Measurements from ENCODE around the gene IGFL3.
"Not testable (repeated sequence)": the region's sequence is repeated elsewhere in the genome, so short reads cannot be mapped to it uniquely, and the experiment has no call there.

Gene IGFL3

DNA sequence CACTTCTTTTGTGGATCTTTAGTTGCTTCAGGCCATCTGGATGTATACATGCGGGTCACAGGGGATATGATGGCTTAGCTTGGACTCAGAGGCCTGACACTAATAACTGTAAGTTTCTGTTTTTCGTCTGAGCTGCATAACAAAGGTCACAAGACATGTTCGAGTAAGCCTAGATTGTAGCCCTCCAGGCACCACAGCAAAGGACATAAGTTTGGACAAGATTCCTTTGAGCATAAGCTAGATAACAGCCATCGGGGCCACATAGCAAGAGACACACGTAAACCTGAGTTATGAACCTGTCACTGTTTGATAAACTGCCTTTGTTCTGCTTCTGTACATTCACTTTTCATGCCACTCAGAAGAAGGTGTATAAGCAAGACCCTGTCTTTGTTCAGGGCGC, 14.6 kb downstream of the IGFL3 start:
- H3K4me3 Mint-ChIP-seq = no peak overlapping the region
- peaks cover 18% of the 10 kb centered on the region for H3K27me3 Mint-ChIP-seq (ENCODE audit: low read depth)
- DNase-seq (ENCODE audit: low spot score) = no peak
- H3K4me1 Mint-ChIP-seq (ENCODE audit: low read depth) = peaks cover under 1% of the 10 kb centered on the region
- H3K36me3 Mint-ChIP-seq (ENCODE audit: low read depth) = no peaks in the 10 kb centered on the region
- H3K9me3 Mint-ChIP-seq = no peaks in the 10 kb centered on the region
- no peak overlapping the region for H3K27ac Mint-ChIP-seq

GRCh38 chr19:46107371-46107770, 17.1 kb downstream of the IGFL3 start:
- H3K36me3 Mint-ChIP-seq (ENCODE audit: low read depth) = no peaks in the 10 kb centered on the region
- no peak for DNase-seq (ENCODE audit: low spot score)
- H3K9me3 Mint-ChIP-seq = no peaks in the 10 kb centered on the region
- no peak overlapping the region for H3K4me3 Mint-ChIP-seq
- H3K27me3 Mint-ChIP-seq (ENCODE audit: low read depth) = peaks cover 11% of the 10 kb centered on the region
- no peaks in the 10 kb centered on the region for H3K4me1 Mint-ChIP-seq (ENCODE audit: low read depth)
- H3K27ac Mint-ChIP-seq = no peak overlapping the region

DNA sequence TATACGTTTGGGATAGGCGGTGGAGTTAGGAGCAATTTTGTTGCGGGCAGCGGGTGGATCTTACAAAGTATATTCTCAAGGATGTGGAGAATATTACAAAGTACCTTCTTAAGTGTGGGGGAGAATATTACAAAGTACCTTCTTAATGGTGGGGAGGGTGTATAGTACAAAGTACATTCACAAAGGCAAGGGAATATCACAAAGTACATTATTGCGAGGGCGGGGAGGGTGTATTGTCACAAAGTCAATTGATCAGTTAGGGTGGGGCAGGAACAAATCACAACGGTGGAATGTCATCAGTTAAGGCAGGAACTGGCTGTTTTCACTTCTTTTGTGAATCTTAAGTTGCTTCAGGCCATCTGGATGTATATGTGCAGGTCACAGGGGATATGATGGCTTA, 22.2 kb downstream of the IGFL3 start:
- not testable (repeated sequence) for H3K4me3 Mint-ChIP-seq; H3K27ac Mint-ChIP-seq; H3K4me1 Mint-ChIP-seq (ENCODE audit: low read depth); H3K36me3 Mint-ChIP-seq (ENCODE audit: low read depth); H3K9me3 Mint-ChIP-seq; DNase-seq (ENCODE audit: low spot score)
- H3K27me3 Mint-ChIP-seq (ENCODE audit: low read depth) = peaks cover 11% of the 10 kb centered on the region

DNA sequence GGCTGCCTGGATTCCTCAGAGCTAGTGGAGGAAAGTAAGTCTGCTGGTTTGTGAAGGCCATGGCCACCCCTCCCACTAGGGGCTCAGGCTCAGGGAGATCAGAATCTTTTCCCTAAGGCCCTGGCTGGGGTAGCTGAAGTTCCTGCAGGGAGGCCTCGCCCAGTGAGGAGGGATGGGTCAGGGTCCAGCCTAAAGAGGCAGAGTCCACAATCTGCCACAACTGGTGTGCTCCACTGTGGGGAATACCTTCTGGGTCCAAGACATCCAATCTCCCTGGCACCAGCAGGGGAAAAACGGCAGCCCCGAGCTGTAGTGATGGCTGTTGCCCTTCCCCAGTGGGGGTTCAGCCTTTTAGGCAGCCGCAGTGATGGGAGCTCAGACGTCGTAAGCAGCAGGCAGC, 23.2 kb downstream of the IGFL3 start:
- peaks cover 21% of the 10 kb centered on the region for H3K27me3 Mint-ChIP-seq (ENCODE audit: low read depth)
- H3K4me3 Mint-ChIP-seq = no peak overlapping the region
- no peaks in the 10 kb centered on the region for H3K4me1 Mint-ChIP-seq (ENCODE audit: low read depth)
- H3K36me3 Mint-ChIP-seq (ENCODE audit: low read depth) = no peaks in the 10 kb centered on the region
- H3K27ac Mint-ChIP-seq = no peak overlapping the region
- peaks cover 13% of the 10 kb centered on the region for H3K9me3 Mint-ChIP-seq
- no peak for DNase-seq (ENCODE audit: low spot score)

DNA sequence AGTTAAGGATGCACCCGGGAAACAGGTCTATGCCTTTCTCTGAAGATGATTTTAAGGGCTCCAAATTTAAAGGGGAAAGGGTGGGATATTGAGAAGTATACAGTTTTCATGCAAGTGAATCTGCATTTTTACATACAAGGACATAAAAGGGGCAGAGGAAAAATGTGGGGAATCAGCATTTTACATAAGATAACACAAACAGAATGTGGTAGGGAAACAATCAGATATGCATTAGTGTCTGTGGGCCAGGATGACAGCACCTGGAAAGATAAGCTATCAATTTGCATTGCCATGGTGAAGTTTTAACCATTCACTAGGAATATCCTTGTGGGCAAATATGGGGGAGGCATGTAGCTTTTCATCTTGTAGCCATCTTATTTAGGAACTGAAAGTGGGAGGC, 24.1 kb downstream of the IGFL3 start:
- DNase-seq (ENCODE audit: low spot score) = no peak
- peaks cover 30% of the 10 kb centered on the region for H3K27me3 Mint-ChIP-seq (ENCODE audit: low read depth)
- H3K4me1 Mint-ChIP-seq (ENCODE audit: low read depth) = no peaks in the 10 kb centered on the region
- H3K36me3 Mint-ChIP-seq (ENCODE audit: low read depth) = no peaks in the 10 kb centered on the region
- H3K27ac Mint-ChIP-seq = no peak overlapping the region
- H3K9me3 Mint-ChIP-seq = peaks cover 13% of the 10 kb centered on the region
- H3K4me3 Mint-ChIP-seq = no peak overlapping the region

- Mint-ChIP-seq H3K36me3 (ENCODE audit: low read depth) (no peaks in the 10 kb centered on the region), H3K4me1 (ENCODE audit: low read depth) (no peaks in the 10 kb centered on the region), H3K9me3 (peaks cover 31% of the 10 kb centered on the region), H3K27me3 (ENCODE audit: low read depth) (peaks cover 39% of the 10 kb centered on the region), H3K4me3 (no peak overlapping the region), H3K27ac (no peak overlapping the region)
- no peak for DNase-seq (ENCODE audit: low spot score)
Measured at GRCh38 chr19:46090444-46090843, 34.0 kb downstream of the IGFL3 start.

- Mint-ChIP-seq H3K27ac (no peak overlapping the region), H3K9me3 (peaks cover 35% of the 10 kb centered on the region), H3K4me1 (ENCODE audit: low read depth) (no peaks in the 10 kb centered on the region), H3K36me3 (ENCODE audit: low read depth) (no peaks in the 10 kb centered on the region), H3K4me3 (no peak overlapping the region), H3K27me3 (ENCODE audit: low read depth) (peaks cover 41% of the 10 kb centered on the region)
- DNase-seq (ENCODE audit: low spot score) = no peak
Measured at GRCh38 chr19:46089432-46089831, 35.1 kb downstream of the IGFL3 start.

GRCh38 chr19:46088101-46088500, 36.4 kb downstream of the IGFL3 start:
- no peaks in the 10 kb centered on the region for H3K4me1 Mint-ChIP-seq (ENCODE audit: low read depth)
- H3K27me3 Mint-ChIP-seq (ENCODE audit: low read depth) = peaks cover 39% of the 10 kb centered on the region
- H3K9me3 Mint-ChIP-seq = peaks cover 35% of the 10 kb centered on the region

GRCh38 chr19:46085888-46086287, 38.6 kb downstream of the IGFL3 start:
- DNase-seq (ENCODE audit: low spot score) = no peak
- Mint-ChIP-seq H3K9me3 (peaks cover 35% of the 10 kb centered on the region), H3K36me3 (ENCODE audit: low read depth) (no peaks in the 10 kb centered on the region), H3K27me3 (ENCODE audit: low read depth) (peaks cover 50% of the 10 kb centered on the region), H3K4me1 (ENCODE audit: low read depth) (no peaks in the 10 kb centered on the region), H3K4me3 (no peak overlapping the region), H3K27ac (no peak overlapping the region)

More at GRCh38 chr19:46088101-46088500, 36.4 kb downstream of the IGFL3 start:
- Mint-ChIP-seq H3K27ac (no peak overlapping the region), H3K36me3 (ENCODE audit: low read depth) (no peaks in the 10 kb centered on the region), H3K4me3 (no peak overlapping the region)
- DNase-seq (ENCODE audit: low spot score) = no peak

DNA sequence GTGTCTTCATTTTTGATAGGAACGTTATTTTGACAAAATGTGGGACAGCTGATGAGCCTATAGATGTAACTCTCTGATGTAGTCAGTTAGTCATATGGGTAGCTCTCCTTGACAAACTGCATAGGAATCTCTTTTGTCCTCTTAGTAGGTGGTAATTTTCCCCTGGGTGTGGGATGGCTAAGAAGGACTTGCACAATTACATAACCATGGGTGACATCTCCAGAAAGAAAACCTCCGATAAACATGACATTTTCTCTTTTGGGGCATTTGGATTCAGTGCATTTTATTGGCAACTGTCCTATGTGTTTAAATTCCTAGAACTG, 41.8 kb downstream of the IGFL3 start:
- Mint-ChIP-seq H3K4me3 (no peak overlapping the region), H3K27me3 (ENCODE audit: low read depth) (peaks cover 58% of the 10 kb centered on the region), H3K27ac (no peak overlapping the region), H3K9me3 (peaks cover 20% of the 10 kb centered on the region), H3K36me3 (ENCODE audit: low read depth) (no peaks in the 10 kb centered on the region), H3K4me1 (ENCODE audit: low read depth) (no peaks in the 10 kb centered on the region)
- no peak for DNase-seq (ENCODE audit: low spot score)

DNA sequence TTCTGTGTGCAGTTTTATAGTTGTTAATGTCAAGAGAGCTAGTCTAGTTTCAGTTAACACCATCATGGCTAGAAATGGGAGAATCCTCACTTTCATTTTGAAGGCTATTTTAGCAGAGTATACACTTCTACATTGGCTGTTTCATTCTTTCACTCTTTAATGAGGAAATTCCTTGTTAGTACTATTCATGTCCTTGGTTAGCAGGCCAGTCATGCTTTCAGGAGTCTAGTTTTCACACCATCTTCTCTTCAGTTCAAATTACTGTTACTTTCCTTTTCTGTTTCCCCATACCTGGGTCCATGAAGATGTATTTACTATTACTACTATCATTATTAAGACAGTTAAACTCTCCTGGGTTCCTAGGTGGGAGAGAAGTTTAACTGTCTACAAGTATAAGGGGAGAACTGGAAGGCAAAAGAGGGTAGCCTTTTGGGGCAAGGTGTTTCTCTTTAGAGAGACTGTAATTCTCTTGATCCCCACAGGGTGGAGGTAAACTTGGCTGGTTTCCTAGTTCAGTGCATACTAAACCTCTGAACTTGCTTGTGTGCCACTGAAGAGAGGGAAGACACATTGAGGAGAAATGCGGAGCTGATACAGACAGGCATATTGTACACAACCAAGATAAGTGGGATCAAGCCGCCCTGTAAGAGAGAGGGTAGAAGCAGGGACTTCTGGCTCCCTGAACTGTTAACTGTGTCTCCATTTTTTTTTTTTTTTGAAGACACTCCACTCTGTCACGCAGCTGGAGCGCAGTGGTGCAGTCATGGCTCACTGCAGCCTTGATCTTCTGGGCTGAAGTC, 42.4 kb downstream of the IGFL3 start:
- Mint-ChIP-seq H3K4me1 (ENCODE audit: low read depth) (no peaks in the 10 kb centered on the region), H3K36me3 (ENCODE audit: low read depth) (no peaks in the 10 kb centered on the region), H3K27me3 (ENCODE audit: low read depth) (peaks cover 63% of the 10 kb centered on the region), H3K27ac (no peak overlapping the region), H3K4me3 (no peak overlapping the region), H3K9me3 (peaks cover 19% of the 10 kb centered on the region)
- DNase-seq (ENCODE audit: low spot score) = no peak

GRCh38 chr19:46080561-46080960, 43.9 kb downstream of the IGFL3 start:
- H3K9me3 Mint-ChIP-seq = peaks cover 5% of the 10 kb centered on the region
- H3K4me1 Mint-ChIP-seq (ENCODE audit: low read depth) = no peaks in the 10 kb centered on the region
- no peak overlapping the region for H3K4me3 Mint-ChIP-seq
- H3K27me3 Mint-ChIP-seq (ENCODE audit: low read depth) = peaks cover 72% of the 10 kb centered on the region
- no peak for DNase-seq (ENCODE audit: low spot score)
- no peak overlapping the region for H3K27ac Mint-ChIP-seq
- no peaks in the 10 kb centered on the region for H3K36me3 Mint-ChIP-seq (ENCODE audit: low read depth)

- Mint-ChIP-seq H3K36me3 (ENCODE audit: low read depth) (no peaks in the 10 kb centered on the region), H3K4me3 (no peak overlapping the region), H3K27me3 (ENCODE audit: low read depth) (peaks cover 72% of the 10 kb centered on the region), H3K27ac (no peak overlapping the region), H3K9me3 (no peaks in the 10 kb centered on the region), H3K4me1 (ENCODE audit: low read depth) (no peaks in the 10 kb centered on the region)
- no peak for DNase-seq (ENCODE audit: low spot score)
Measured at GRCh38 chr19:46079576-46079975, 44.9 kb downstream of the IGFL3 start.

DNA sequence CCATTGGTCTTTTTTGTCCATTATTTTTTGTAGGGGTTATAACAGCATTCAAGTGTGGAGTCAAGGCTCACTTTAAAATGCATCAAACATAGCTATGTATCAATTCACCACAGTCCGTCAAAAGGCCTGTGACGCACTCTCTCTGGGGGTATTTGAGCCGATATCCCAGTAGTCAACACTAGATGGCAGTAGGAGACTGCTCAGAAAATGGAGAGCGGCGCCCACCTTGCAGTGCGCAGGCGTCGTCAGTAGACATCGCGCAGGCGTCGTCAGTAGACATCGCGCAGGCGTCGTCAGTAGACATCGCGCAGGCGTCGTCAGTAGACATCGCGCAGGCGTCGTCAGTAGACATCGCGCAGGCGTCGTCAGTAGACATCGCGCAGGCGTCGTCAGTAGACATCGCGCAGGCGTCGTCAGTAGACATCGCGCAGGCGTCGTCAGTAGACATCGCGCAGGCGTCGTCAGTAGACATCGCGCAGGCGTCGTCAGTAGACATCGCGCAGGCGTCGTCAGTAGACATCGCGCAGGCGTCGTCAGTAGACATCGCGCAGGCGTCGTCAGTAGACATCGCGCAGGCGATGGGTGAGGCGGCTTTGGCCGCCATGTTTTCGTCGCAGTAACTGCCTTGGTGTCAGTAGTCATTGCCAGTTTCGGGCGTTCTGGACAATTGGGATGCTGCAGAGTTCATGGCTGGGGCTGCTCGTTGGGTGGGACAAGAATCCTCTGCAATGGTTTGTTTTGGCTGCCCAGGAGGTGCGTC, 45.7 kb downstream of the IGFL3 start:
- H3K36me3 Mint-ChIP-seq (ENCODE audit: low read depth); H3K27ac Mint-ChIP-seq; H3K4me1 Mint-ChIP-seq (ENCODE audit: low read depth); H3K4me3 Mint-ChIP-seq; H3K9me3 Mint-ChIP-seq; DNase-seq (ENCODE audit: low spot score): not testable (repeated sequence)
- H3K27me3 Mint-ChIP-seq (ENCODE audit: low read depth) = peaks cover 76% of the 10 kb centered on the region
